HG02885 (cell line): ENCODE measurements around the gene CDKL2.
"Not testable (repeated sequence)": the region's sequence is repeated elsewhere in the genome, so short reads cannot be mapped to it uniquely, and the experiment has no call there.

Experiments used
- ATAC-seq: cut with Tn5 transposase; IDR thresholded peaks from one replicate; pipeline ENCODE4 v1.9.1; 2021; ENCODE audit warnings: mild to moderate bottlenecking; ENCODE audit not compliant: unreplicated experiment, poor library complexity

CDKL2 gene

DNA sequence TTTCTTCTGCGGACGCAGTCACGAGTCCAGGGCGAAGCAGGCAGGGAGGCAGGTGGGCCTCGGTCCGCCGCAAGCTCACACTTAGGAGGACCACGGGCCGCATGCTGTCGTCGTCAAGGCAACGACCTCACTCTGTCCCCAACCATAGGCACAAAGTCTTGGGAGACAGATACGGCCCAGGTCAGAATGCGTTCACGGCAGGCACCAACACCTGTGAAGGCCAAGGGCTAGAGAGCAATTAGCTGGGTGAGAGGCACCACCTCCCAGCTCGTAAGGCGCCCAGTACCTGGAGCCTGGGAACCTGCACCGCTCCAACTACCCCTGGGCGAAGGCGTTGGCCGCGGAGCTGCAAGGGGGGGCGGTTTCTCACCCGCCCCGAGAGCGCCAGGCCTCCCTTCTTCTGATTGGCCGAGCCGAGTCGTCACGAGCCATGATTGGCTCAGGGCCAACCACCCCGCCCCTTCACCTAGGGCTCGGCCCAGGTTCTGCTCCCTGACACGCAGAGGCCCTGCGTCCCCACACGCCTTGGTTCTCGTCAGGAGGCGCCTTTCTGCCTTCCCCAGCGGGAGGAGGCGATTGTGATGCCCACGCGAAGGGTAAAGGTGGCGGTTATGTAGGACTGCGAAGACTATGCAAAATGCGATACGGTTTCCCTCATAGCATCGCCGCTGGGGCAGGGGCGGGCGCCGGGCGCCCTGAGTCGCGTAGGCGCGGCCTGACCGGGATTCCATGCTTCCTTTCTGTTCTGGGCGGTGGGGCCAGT, at the start of gene CDKL2:
Gene CDKL2 (minus strand): TSS at position 355 of the 763 bp plus-strand sequence. CDS start 4,540 bp downstream, outside the sequence.
- ATAC-seq, result peak; percentile 100

DNA sequence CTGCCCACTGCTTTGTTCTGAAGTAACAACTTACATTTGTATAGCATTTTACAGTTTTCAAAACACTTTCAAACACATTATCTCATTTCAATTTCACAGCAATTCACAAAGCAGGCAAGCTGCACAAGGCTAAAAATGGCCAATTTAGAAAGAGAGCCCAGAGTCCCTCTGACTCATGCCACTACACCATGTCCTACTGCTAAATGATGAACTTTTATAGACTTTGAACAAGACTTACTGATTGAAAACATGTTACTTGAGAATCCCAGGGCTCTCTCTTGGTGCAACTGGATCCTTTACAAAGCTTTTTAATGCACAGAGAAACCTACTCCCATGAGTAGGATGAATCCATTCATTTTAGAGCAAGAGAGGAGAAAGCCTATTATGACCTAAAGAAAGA, 48.6 kb upstream of the CDKL2 start:
- no peak for ATAC-seq

DNA sequence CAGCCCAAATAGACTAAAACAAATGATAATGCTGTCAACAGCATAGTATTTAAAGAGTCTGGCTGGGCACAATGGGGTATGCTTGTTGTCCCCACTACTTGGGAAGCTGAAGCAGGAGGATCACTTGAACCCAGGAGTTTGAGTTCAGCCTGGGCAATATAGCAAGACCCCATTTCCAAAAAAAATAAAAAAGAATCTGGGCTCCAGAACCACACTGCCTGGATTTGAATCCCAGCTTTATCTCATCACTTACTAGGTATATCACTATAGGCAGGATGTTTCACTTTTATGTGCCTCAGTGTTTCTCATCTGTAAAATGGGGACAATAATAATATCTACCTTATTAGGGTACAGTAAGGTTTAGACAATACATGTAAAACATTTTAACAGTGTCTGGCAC, 48.1 kb upstream of the CDKL2 start:
- no peak for ATAC-seq

DNA sequence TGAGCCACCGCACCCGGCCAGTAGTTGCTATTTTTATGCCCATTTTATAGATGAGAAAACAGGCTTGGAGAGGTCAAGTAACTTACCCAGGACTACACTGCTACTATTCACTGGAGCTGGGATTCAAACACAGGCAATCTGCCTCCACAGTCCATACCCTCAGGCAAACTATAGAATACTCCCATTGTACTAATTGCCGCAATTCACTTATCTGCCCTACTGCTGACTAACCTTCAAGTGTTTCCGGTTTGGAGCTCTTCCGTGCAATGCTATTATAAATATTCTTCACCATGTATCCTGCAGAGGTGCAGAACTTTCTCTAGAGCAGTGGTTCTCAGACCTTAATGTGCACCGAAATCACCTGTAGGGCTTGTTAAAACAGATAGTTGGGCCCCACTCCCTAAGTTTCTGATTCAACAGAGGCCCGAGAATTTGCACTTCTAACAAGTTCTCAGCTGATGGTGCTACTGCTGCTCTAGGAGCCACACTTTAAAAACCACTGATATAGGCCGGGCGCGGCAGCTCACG, 44.7 kb upstream of the CDKL2 start:
- no peak for ATAC-seq

DNA sequence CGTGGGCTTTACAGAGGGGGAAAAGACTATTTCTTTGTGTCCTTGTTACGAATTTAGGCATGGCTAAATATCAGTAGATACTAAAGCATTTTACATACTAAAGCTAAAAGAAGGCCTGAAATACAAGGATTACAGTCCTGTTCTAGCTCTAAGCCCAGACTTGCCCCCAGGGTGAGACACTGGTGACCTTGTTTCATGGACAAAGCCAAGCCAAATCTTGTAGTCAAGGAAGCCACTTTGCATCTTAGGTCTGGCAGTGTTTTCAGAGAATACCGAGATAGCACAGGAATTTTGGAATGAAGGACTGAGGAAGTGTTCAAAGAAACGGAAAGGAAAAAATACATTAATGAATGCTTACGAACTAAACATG, 43.6 kb upstream of the CDKL2 start:
- no peak for ATAC-seq

DNA sequence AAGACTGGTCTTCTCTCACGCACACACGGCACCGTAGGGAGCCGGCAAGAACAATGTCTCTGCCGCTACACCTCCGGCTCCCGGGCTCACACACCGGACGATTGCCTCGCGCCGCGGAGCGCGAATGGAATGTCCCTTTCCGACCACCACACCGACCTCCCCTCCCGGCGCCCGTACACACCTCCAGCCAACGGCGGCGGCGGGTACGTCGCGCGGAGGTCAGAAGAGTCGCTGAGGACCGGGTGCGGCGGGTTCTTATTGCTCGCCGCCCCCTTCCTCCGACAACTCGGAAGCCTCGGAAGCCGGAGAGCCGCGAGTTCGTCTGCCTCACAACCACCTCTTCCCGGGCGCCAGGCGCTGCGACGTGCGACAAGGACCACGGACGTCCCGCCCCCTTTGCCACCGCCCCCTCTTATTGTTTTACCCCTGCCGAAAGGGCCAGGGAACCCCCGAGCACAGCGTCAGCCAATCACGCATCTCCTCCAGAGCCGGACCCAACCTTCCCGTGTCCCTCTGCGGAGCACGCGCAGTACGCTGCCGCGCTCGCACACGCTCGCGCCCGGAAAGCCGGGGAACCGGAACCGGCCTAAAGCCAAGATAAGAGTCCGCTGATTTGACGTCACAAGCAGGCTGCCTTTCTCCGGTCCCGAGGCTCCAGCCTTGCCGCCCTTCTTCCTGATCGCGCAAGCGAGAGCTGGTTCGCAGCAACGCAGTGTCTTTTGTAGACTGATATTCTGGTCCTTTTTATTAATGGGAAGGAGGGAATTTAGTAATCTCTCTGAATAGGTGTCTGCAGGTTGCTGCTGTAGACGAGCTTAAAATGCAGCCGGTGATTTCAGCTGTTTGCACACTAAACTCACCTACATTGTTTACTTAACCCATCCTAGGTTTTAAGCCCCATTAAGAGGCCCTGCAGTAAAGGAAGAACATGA, 43.0 kb upstream of the CDKL2 start, which contains the start of gene G3BP2:
Gene G3BP2 (minus strand): TSS at position 385 of the 932 bp plus-strand sequence. CDS start 11,386 bp downstream, outside the sequence.
- peak; percentile 94 for ATAC-seq

DNA sequence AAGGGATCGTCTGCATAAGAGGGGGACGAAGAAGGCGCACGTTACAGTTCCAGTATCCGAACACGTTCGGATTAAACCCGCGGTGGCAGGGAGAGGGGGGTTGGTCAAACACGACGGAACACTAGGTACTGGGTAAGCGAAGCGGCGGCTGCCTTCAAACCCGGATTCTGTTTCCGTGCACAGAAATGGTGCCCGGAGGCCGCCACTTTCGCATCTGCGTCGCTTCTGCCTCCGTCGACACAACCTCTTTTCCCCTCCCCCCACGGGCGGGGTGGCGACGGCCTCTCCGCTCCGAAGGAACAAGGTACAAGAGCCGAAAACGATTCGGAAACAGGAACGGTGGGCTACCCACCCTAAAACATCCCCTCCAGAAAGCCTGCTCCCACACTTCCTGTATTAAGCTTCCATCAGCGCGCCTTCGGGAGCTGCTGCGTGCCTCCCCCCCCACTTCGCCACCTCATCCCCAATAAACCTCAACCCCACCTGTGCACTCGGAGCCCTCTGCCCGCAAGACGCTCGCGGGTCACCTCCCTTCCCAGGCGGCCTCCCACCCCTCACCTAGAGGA, 42.2 kb upstream of the CDKL2 start:
- ATAC-seq, result peak; percentile 23

DNA sequence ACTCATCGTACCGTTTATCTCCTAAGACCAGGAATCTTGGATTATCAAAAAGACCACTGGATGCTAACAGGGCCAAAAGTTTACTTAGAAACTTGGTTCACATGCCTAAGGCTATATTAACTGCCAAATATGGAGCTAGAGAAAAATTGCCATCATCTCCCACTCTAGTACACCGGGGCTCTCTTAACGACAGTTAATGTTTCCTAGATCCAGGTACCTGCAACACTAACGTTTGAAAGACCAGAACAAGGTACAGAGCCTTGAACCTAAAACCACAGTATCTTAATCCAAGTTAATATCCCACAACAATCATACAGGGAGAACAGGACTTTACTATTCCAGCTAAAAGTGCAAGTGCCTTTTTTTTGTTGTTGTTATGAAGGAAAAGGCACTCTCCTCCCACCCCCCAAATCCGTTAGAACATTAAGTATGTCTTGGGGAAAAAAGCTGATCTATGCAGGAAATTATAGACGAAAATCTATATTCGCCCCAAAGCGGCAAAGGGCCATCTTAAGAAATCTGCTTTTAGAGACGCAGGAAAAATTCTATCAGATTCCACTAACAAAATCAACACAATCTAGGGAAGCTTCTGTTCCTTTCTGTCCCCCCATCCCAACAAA, 41.6 kb upstream of the CDKL2 start:
- no peak for ATAC-seq

DNA sequence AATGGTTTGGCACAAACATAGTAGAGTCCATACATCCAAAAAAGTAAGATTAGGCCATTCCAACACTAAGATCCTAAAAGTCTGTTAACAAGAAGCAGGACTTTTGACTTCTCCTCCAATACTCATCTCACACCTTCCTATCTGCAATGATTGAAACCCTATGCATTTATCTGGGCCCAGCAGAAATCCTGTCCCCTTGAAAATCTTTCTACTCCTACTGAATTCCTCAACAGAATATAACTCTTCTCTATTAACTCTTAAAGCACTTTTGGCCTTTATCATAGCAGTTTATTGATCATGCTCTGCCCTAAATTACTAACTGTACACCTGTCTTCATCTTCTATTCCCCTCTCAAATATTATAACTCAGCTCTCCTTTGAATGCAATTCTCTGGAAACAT, 38.3 kb upstream of the CDKL2 start:
- ATAC-seq, result no peak

DNA sequence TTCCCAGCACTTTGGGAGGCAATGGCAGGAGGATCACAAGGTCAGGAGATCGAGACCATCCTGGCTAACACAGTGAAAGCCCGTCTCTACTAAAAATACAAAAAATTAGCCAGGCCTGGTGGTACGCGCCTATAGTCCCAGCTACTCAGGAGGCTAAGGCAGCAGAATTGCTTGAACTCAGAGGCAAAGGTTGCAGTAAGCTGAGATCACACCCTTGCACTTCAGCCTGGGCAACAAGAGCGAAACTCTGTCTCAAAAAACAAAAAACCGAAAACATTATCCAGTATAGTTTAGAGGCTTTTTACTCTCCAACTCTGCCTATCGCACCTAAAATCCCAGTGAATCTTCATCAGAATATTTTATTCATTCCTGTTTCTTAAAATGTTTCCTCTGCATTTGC, 37.3 kb upstream of the CDKL2 start:
- not testable (repeated sequence) for ATAC-seq

DNA sequence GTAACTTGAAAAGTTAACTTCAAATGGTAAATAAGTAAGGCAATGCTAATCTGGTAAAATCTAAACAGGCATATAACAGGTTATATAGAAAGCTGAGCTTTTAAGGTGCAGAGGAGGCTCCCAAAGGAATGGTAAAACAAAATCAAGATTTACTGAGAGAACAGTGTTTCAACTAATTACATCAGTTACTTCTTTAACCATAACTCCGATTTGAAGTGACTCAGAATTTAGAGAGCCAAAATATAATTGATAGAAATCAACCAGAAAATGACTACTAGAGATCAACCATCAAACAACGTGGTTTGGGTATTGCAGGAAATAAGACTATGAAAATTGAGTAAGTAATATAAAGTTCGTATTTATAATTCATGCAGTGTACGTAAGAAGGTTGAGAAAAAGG, 36.0 kb upstream of the CDKL2 start:
- no peak for ATAC-seq

DNA sequence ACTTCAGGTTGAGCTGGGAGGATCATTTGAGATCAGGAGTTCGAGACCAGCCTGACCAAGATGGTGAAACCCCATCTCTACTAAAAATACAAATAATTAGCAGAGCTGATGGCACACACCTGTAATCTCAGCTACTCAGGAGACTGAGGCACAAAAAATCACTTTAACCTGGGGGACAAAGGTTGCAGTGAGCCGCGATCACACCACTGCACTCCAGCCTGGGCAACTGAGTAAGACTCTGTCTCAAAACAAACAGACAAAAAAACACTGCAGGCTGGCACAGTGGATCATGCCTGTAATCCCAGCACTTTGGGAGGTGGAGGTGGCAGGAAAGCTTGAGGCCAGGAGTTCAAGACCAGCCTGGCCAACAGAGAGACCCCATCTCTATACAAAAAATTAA, 34.3 kb upstream of the CDKL2 start:
- ATAC-seq, result not testable (repeated sequence)

DNA sequence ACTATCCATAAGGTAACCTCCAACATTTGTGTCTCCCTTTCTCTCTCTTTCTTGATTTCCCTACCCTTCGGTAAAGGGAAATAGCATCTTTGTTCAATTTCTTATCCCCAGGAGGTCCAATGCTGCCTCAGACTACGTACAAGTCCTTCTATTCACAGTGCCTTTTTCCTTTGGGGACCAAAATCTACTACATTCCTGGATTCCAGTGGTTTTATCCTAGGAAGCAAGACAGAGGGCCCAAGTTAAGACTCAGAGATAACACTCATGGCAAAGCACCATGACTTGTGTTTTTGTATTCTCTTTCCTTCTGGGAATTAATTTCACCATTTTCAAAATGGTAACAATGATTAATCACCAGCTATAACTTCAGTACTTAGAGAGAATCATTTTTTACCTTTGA, 32.3 kb upstream of the CDKL2 start:
- no peak for ATAC-seq

DNA sequence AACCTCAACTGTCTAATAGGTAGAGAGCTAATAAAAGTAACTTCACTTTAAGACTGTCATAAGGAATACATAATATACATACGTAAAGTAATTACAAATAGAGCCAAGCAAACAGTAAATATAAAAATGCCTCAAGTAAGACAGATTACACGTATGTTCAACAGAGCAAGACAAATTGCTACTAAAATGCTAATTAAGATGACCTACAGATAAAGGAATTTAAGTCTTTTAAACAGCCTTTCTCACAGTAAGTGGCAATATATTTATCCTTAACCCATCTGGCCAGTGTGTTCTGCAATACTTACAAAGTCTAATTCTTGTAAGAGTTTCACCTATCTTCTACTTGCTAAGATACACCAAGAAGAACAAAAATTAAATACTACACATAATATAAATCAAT, 30.2 kb upstream of the CDKL2 start:
- ATAC-seq, result no peak

DNA sequence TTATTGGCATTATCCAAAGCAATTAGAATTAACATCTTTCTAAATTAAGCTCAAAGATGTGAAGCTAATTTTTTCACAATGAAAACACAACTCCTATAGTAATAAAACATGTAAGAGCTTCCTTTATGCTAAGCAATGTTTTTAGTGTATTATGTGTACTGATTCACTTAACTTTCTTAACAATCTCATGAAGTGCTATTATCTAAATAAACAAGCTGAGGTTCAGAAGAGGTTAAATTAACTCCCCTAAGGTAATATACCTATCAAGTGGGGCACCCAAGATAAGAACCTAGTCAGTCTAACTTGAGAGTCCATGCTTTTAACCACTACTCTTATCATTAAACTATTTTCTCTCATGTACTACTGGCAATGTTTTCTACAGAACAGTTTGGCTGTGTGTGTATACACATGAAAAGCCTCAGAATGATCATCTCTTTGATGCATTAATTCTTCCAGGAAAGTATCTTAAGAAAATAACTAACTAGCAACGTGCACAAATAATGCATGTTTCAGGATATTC, 29.2 kb upstream of the CDKL2 start:
- no peak for ATAC-seq

DNA sequence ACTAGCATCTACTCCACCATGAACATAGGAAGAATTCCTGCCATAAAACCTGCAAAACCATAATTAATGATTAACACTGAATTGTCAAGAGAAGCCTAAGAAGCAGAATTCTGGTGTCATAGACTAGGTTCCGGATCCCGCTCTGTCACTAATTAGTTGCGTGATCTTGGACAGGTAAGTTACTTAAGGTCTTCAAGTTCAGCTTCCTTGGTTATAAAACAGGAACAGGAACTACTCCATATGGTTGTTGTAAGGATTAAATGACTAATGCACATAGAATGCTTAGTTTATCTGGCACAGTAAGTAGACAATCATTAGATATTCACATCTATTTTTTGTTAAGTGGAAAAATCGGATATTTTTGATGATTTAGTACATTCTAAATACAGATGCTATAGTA, 28.5 kb upstream of the CDKL2 start:
- ATAC-seq, result no peak

DNA sequence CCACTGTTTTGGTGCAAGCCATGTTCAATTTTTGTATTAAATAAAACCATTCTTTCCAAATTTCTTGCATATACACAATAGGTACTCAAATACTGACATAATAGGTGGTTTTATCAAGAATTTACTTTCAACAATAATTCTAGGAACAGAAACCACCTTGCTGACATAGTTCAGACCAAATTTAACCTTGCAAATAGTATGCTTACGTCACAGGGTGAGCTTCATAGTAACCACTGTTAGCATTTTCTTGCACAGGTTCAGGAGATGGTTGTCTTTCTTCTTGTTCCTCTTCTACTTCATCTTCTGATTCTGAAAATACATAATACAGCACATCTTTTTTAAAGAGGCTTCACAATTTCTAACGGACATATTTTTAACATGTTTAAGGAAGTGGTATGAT, 25.2 kb upstream of the CDKL2 start:
- no peak for ATAC-seq

DNA sequence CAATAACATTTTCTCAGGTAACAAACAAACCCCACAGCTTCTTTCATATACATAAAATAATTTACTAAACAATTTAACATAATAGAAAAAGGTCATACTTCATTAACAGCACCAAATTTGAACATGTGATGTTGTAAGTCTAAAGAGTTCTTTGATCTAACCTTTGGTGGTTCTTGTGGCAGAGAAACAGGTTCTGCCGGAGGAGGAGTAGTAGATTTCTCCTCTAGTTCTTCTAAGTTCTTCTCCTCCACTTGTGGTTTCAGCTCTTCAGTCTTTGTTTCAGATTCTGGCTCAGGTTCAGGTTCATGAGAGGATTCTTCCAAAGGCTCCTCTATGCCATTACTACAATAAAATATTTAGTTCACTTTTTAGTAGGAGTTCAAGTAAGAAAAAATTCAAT, 24.6 kb upstream of the CDKL2 start:
- no peak for ATAC-seq

DNA sequence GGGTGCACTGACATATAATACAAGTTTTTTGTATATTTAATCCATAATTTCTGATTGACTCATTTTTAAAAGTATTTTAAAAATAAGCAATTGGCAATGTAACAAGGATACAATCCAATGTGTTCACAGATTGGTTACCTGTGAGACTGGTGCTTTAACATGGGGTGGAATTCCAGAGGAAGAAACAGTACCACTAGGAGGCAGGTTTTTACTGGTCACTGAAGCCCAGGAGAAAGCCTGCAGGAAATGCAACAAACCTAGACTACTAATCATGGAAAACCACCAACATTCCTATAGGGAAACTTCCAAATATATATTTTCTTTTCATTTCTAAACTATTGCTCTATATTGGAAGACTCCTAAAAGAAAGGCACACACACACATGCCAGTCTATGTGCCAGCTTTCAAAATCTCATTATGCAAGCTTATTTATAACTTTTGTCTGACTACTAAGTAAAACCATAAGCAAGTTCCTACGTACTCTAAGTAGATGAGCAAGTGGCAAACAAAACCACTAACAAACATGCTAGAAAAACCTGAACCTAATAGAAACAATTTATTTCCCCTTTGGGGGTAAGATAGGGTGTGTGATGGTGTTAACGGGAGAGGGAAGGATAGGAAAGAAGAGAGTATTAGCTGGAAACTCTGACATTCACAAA, 23.6 kb upstream of the CDKL2 start:
- no peak for ATAC-seq

DNA sequence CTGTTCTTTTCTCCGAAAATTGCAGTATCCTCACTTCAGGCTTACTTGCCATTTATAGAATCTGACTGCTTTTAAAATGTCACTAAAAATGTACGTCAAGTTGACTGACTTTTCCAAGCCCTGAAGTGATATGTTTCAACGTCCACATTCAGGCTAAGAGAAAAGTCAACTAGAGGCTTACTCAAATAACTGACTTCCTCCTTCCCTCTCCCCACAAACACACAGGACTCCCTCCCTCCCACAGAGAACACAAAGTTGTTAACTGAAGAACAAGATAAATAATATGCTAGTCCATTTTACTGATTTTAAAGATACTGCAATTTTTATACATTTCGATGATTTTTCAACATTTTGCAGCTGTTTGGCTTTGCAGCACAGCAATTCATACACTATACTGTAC, 13.8 kb upstream of the CDKL2 start:
- no peak for ATAC-seq
